Measurements from ENCODE around the gene LENG8. TPM values are rescaled to one million over a fixed set of nuclear protein-coding genes. Genes with fewer than 3 reads are reported as not detected.

The LENG8 gene
- total and polyA plus RNA-seq, 10 of the 15 experiments (the other 5 are each of a cell fraction or from before 2014, with no cell fraction given), result 2.3 to 145 (median 34.4) TPM

GRCh38 chr19:54415208-54415900, 33.6 kb upstream of the LENG8 start, which contains the start of gene TTYH1:
TTYH1 (plus strand) TSS chr19:54415464; CDS start chr19:54415553, 89 bp downstream.
- Histone ChIP-seq H2AFZ (ENCODE audit: control insufficient read depth, low read depth, low read length) (no peak within 1 kb of the TSS), H3K27ac (ENCODE audit: control insufficient read depth, insufficient read depth) (no peak within 1 kb of the TSS), H3K4me1 (ENCODE audit: control insufficient read depth, insufficient read depth, low read length) (peaks cover 8% of the 10 kb centered on the region), H3K4me3 (no peak within 1 kb of the TSS), H3K27me3 (replicated peaks in 1 of 2; ENCODE audit: control insufficient read depth in 2 of 2, insufficient read depth in 2 of 2, low read length in 1 of 2) (peaks cover 0 to 3% of the 10 kb centered on the region in 2 experiments; a peak in 2 of 4 replicates), H3K79me2 (ENCODE audit: control insufficient read depth, insufficient read depth, low read length) (no peaks in the 10 kb centered on the region), H3K9ac (ENCODE audit: control insufficient read depth, insufficient read depth, low read length) (no peak within 1 kb of the TSS), H3K9me3 (replicated peaks; ENCODE audit: control insufficient read depth, insufficient read depth, low read length) (no peaks in the 10 kb centered on the region; the same call in 2 of the 3 replicates), H3K4me2 (ENCODE audit: control insufficient read depth, insufficient read depth) (no peak within 1 kb of the TSS), H4K20me1 (ENCODE audit: control insufficient read depth, insufficient read depth) (no peaks in the 10 kb centered on the region), H3K36me3 (ENCODE audit: control insufficient read depth in 2 of 2, insufficient read depth in 2 of 2, low read length in 1 of 2) (no peaks in the 10 kb centered on the region)
- POLR2A ChIA-PET, result no interaction called here
- intact Hi-C loops (cut with micrococcal nuclease; ENCODE audit: unreplicated experiment), result no loop called here
- in situ Hi-C loops (cut with MboI), result no loop called here
- RAD21 ChIA-PET (ENCODE audit: unreplicated experiment), result no interaction called here
- no peak for FAIRE-seq
- peak; percentile 50; the same call in 2 of the 3 replicates for ATAC-seq
- 47% methylated on average over 28 of the region's 68 CpGs for whole genome bisulfite sequencing (ENCODE audit: insufficient coverage, insufficient replicate concordance, low lambda C conversion rate, missing lambda C conversion rate)
- no TSS peak for BruUV-seq (replicated peaks)
- SMC1A ChIA-PET (ENCODE audit: uncharacterized antibody, unreplicated experiment), result no interaction called here
- no peak for DNase-seq (ENCODE audit: low read depth, low spot score)
- CTCF ChIA-PET, result no interaction called here
- TF ChIP-seq SUZ12 (IDR thresholded peaks at IDR 0.05; ENCODE audit: unreplicated experiment) (peak; percentile 52), RB1 (IDR thresholded peaks at IDR 0.05; ENCODE audit: borderline replicate concordance) (no peak), TCF3 (IDR thresholded peaks at IDR 0.05; ENCODE audit: borderline replicate concordance, insufficient read depth, low read depth, low read length) (no peak), MEF2A (IDR thresholded peaks at IDR 0.05; ENCODE audit: insufficient read depth, low read depth, low read length) (no peak), STAT3 (IDR thresholded peaks at IDR 0.05; ENCODE audit: low read depth, low read length) (no peak), E2F8 (IDR thresholded peaks at IDR 0.05; ENCODE audit: low read depth, partially characterized antibody) (no peak), HDGF (IDR thresholded peaks at IDR 0.05) (no peak), MYC (IDR thresholded peaks at IDR 0.05; ENCODE audit: insufficient read depth, insufficient read length, insufficient replicate concordance, low read length, severe bottlenecking) (no peak), RELB (IDR thresholded peaks at IDR 0.05; ENCODE audit: low read depth) (no peak), SMAD5 (IDR thresholded peaks at IDR 0.05; ENCODE audit: low read depth) (no peak), ZZZ3 (IDR thresholded peaks at IDR 0.05; ENCODE audit: control insufficient read depth, insufficient read length, low read depth) (no peak), CTCF (IDR thresholded peaks at IDR 0.05 in 2 of 3, conservative IDR thresholded peaks at IDR 0.05 in 1 of 3; ENCODE audit: control insufficient read depth in 2 of 3, extremely low read depth in 1 of 3, insufficient read depth in 1 of 3, low read depth in 3 of 3, low read length in 3 of 3) (peak in 2 of 3 experiments; percentile 8 to 18; a peak in 1 of 6 replicates), CEBPZ (IDR thresholded peaks at IDR 0.05; ENCODE audit: low read depth, low read length) (no peak)

Data from GM12878 (cell line).